HL-60 (cell line): ENCODE measurements around the gene RNF152.

Source experiments
- GABPA ChIP-seq: IDR thresholded peaks from 2 replicates; pipeline ENCODE4 v1.6.1; 2012; ENCODE audit warnings: low read depth
- POLR2AphosphoS5 ChIP-seq: IDR thresholded peaks from 2 replicates; pipeline ENCODE4 v1.6.1; 2012; ENCODE audit warnings: low read depth
- TF ChIP-seq, protein P1 (sequence below): IDR thresholded peaks from one replicate; pipeline ENCODE4 v1.5.1; 2011; ENCODE audit warnings: low read length, control low read depth, inconsistent platforms; ENCODE audit not compliant: insufficient read depth
- TF ChIP-seq, protein P2 (sequence below): IDR thresholded peaks from 2 replicates; pipeline ENCODE4 v1.6.1; 2012; ENCODE audit warnings: low read depth; ENCODE audit not compliant: insufficient replicate concordance

GRCh38 chr18:61893309-61893970 is 633 bp upstream of the RNF152 start:
- TF ChIP-seq, protein P1, sequence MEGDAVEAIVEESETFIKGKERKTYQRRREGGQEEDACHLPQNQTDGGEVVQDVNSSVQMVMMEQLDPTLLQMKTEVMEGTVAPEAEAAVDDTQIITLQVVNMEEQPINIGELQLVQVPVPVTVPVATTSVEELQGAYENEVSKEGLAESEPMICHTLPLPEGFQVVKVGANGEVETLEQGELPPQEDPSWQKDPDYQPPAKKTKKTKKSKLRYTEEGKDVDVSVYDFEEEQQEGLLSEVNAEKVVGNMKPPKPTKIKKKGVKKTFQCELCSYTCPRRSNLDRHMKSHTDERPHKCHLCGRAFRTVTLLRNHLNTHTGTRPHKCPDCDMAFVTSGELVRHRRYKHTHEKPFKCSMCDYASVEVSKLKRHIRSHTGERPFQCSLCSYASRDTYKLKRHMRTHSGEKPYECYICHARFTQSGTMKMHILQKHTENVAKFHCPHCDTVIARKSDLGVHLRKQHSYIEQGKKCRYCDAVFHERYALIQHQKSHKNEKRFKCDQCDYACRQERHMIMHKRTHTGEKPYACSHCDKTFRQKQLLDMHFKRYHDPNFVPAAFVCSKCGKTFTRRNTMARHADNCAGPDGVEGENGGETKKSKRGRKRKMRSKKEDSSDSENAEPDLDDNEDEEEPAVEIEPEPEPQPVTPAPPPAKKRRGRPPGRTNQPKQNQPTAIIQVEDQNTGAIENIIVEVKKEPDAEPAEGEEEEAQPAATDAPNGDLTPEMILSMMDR, result no peak
- TF ChIP-seq, protein P2, sequence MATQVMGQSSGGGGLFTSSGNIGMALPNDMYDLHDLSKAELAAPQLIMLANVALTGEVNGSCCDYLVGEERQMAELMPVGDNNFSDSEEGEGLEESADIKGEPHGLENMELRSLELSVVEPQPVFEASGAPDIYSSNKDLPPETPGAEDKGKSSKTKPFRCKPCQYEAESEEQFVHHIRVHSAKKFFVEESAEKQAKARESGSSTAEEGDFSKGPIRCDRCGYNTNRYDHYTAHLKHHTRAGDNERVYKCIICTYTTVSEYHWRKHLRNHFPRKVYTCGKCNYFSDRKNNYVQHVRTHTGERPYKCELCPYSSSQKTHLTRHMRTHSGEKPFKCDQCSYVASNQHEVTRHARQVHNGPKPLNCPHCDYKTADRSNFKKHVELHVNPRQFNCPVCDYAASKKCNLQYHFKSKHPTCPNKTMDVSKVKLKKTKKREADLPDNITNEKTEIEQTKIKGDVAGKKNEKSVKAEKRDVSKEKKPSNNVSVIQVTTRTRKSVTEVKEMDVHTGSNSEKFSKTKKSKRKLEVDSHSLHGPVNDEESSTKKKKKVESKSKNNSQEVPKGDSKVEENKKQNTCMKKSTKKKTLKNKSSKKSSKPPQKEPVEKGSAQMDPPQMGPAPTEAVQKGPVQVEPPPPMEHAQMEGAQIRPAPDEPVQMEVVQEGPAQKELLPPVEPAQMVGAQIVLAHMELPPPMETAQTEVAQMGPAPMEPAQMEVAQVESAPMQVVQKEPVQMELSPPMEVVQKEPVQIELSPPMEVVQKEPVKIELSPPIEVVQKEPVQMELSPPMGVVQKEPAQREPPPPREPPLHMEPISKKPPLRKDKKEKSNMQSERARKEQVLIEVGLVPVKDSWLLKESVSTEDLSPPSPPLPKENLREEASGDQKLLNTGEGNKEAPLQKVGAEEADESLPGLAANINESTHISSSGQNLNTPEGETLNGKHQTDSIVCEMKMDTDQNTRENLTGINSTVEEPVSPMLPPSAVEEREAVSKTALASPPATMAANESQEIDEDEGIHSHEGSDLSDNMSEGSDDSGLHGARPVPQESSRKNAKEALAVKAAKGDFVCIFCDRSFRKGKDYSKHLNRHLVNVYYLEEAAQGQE, result no peak
- no peak for TF ChIP-seq POLR2AphosphoS5
- no peak for TF ChIP-seq GABPA
